AG09319 (cell line): ENCODE data around the gene PIGX.

ENCODE experiments used
- DNase-seq: peaks from one replicate; pipeline ENCODE4 v3.0.0-alpha.2; 2010; ENCODE audit warnings: low read depth; ENCODE audit errors: extremely low read depth
- CTCF ChIP-seq: IDR thresholded peaks from 2 replicates; pipeline ENCODE4 v1.5.1; 2011; ENCODE audit warnings: low read depth, mild to moderate bottlenecking, inconsistent platforms, low read length, moderate library complexity

The PIGX gene

GRCh38 chr3:196694202-196694638 is 18.0 kb upstream of the PIGX start:
- no peak; the same call in 1 of the 2 replicates for TF ChIP-seq CTCF
- no peak for DNase-seq

DNA sequence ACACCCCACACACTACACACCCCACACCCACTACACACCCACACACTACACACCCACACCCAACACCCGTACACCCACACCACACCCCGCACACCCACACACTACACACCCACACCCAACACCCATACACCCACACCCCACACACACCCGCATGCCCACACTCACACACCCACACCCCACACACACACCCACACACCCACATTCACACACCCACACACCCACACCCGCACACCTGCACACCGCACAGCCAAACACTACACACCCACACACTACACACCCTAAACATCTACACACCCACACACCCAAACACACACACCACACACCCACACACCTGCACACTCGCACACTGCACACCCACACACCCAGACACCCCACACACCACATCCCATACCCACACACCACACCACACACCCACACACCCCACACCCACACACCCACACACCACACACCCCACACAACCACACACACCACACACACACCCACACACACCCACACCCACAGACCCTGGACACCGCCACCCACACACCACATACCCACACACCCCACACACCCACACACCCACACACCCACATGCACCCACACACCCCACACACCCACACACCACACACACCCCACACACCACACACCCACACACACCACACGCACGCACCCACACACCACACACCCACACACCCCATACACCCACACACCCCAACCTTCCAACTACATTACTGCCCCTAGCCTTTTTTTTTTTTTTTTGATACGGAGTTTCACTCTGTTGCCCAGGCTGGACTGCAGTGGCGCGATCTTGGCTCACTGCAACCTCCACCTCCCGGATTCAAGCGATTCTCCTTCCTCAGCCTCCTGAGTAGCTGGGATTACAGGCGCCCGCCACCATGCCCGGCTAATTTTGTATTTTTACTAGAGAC is 17.0 kb upstream of the PIGX start:
- TF ChIP-seq CTCF = no peak
- DNase-seq = no peak

DNA sequence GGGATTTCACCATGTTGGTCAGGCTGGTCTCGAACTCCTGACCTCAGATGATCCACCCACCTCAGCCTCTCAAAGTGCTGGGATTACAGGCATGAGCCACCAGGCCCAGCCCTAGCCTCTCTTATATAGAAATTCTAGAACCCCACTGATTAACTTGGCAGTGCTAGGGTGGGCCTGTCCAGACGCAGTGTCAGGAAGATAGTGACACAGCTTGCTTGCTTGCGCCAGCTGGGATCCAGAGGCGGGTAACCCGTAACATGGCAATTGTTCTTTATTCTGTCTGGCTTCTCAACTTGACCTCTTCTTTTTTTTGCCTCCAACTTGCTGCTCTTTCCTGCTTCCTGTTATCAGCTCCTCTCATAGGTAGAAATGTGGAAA is 16.3 kb upstream of the PIGX start:
- no peak for DNase-seq
- TF ChIP-seq CTCF = no peak

- DNase-seq = no peak
- TF ChIP-seq CTCF = no peak
Observed at GRCh38 chr3:196697270-196697669, 14.9 kb upstream of the PIGX start.

- no peak for TF ChIP-seq CTCF
- DNase-seq = no peak
Observed at GRCh38 chr3:196699749-196700148, 12.4 kb upstream of the PIGX start.

DNA sequence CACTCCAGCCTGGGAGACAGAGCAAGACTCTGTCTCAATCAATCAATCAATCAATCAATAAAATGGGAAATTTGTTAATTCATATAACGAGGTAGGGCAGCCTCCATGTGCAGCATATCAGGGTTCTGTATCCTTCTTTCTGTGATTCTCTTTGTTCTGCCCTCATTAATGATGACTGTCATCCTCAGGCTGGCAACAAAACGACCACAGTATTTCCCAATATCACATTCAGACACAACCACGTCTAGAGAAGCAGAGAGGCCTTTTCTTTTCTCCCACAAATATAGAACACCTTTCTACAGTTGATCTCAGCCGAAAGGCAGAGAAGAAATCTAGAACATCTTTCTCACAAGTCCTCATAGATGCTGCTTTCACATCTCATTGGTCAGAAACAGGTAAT is 11.4 kb upstream of the PIGX start:
- no peak for TF ChIP-seq CTCF
- DNase-seq = no peak

DNA sequence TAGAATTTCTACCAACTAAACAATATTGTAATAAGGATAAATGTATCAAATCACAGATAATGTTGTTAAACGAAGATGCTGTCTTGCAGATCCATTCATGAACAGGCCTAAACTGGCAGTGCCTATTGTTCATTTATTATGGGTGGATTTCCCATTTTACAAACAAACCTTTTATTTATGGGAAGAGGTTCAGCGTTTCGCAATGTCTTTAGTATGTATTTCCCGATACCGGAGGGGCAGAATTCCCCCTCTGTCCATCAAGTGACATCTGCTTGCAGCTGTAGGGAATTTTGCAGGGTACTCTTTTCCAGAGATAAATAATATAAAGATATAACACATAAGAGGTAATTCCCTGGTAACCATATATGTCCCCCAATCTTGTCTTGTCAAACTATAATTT is 5.8 kb upstream of the PIGX start:
- TF ChIP-seq CTCF = no peak
- no peak for DNase-seq
